ENCODE results near the gene ZFAND6.

- no peak for TF ChIP-seq EZH2 (IDR thresholded peaks at IDR 0.05; ENCODE audit: borderline replicate concordance, low read length)
- TF ChIP-seq CTCF (conservative IDR thresholded peaks at IDR 0.05 in 1 of 2, IDR thresholded peaks at IDR 0.05 in 1 of 2; ENCODE audit: extremely low read depth in 1 of 2, insufficient read depth in 1 of 2, low read depth in 1 of 2, low read length in 2 of 2), result no peak
Measured at GRCh38 chr15:80170596-80170995, 111.1 kb downstream of the ZFAND6 start.

Data from mammary epithelial cell (primary cell).